Pancreas (tissue), 10 donors: Measurements from ENCODE around the gene DIABLO. TPM values are rescaled to one million over a fixed set of nuclear protein-coding genes. Genes with fewer than 3 reads are reported as not detected.

Experiments used
- ATAC-seq, 4 donors: fragments of 200-7000 bp; cut with Tn5 transposase; one replicate each; pipeline versions ENCODE4 v1.8.0 to v1.9.1; 2020; ENCODE audit warnings: mild to moderate bottlenecking in 4 of 4, moderate library complexity in 4 of 4
- DNase-seq, 6 donors: peaks; one replicate each; pipeline ENCODE4 v3.0.0-alpha.2; 2020
- FAIRE-seq: peaks from 2 replicates; lab custom pipeline; 2012; peaks lifted over from hg19 to GRCh38; lab: Jason Lieb, UNC
- H3K27ac ChIP-seq, 4 donors: fragments of 200-600 bp; sonication (generic); 1 replicate in 3 of 4; 2 replicates in 1 of 4; pipeline versions ENCODE4 v1.5.0 to v1.8.0; 2020
- H3K27me3 ChIP-seq, 4 donors: fragments of 200-600 bp; one replicate each; pipeline ENCODE4 v1.8.0; 2021
- H3K36me3 ChIP-seq, 3 donors: fragments of 200-600 bp; sonication (generic) in 1 of 3; one replicate each; pipeline versions ENCODE4 v1.5.0 to v1.8.0; 2020 to 2021
- H3K4me1 ChIP-seq, 3 donors: fragments of 200-600 bp; one replicate each; pipeline ENCODE4 v1.8.0; 2021
- H3K4me3 ChIP-seq, 4 donors: fragments of 200-600 bp; sonication (generic) in 2 of 4; one replicate each; pipeline versions ENCODE4 v1.5.0 to v1.8.0; 2020 to 2021
- H3K9me3 ChIP-seq, 4 donors: fragments of 200-600 bp; one replicate each; pipeline ENCODE4 v1.8.0; 2021
- WGBS, 2 donors: extraction: QIAGEN DNeasy Blood & Tissue Kit; methylation state at CpG; one replicate each; pipeline ENCODE4 v1.1.7; 2013; 5-methylcytosine and 5-hydroxymethylcytosine counted together
- intact Hi-C, 3 donors: fragments of 100-400 bp; cut with DNase I; formaldehyde crosslinking; loops; one replicate each; pipeline versions ENCODE4 v1.11.1 to v1.14.2; 2022
- polyA plus RNA-seq, 2 donors: library from polyadenylated mRNA; stranded (reverse); fragments of 200-250 nt; gene quantifications; one replicate each; pipeline ENCODE4 v1.2.3, GENCODE V29; 2013
- total RNA-seq, 6 donors: library from RNA; stranded (reverse); fragmentation: NEBNext Ultra II Directional in 4 of 6; extraction: Animal tissue kit (Norgen Biotek cat#: 25700) in 4 of 6; gene quantifications; one replicate each; pipeline versions ENCODE4 v1.2.1 to v1.2.4, GENCODE V29; 2021 to 2023
- TF ChIP-seq, protein P1 (sequence below), 4 donors: fragments of 200-600 bp; sonication (generic) in 3 of 4; IDR thresholded peaks; one replicate each; pipeline versions ENCODE4 v1.5.0 to v1.8.0; 2021; ENCODE audit warnings: antibody characterized with exemption in 4 of 4
- donor health status: healthy with polysubstance abuse.
- donor health status: DM: no; HTN: no; CAD: no; lungs with moderate emphysema.
- donor health status: DM: no; HTN: no; CAD: no.
- donor health status: control.
- donor health status: control.
- donor health status: Bipolar disorder and iron deficiency.
- donor health status: DM: yes; HTN: yes; CAD: no.
- donor health status: DM: no; HTN: no; CAD: no.
- donor health status: DM: no; HTN: no; CAD: no.
- donor health status: DM: yes; HTN: yes; CAD: no.

The DIABLO gene
- total and polyA plus RNA-seq, 8 donors = 13.2 to 42.1 (median 18.3) TPM

DNA sequence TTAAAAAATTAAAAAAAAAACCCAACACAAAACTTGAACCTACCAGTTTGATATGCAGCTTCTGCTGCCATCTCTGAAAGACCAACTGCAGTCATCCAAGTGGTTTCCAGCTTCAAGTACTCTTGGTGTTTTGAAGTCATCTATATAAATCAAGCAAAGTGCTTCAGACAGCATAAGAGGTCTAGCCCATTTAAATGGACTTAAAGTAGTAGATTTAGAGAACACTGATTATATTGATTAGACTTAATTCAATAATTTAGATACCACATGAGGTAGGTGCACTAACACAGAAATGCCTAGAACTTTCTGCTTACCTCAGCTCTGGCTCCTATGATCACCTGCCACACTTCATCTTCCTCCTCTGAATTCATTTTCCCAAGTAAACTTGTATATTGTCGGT lies 9.4 kb downstream of the DIABLO start:
- ATAC-seq (no peak), DNase-seq (no peak), FAIRE-seq (no peak)
- 92 to 97% methylated on average over 1 of the region's 1 CpG for WGBS, 2 donors
- no peaks in the 10 kb centered on the region for H3K27me3 ChIP-seq
- no peak overlapping the region for H3K27ac ChIP-seq
- peaks cover 11 to 67% (median 19%) of the 10 kb centered on the region in 3 donors for H3K36me3 ChIP-seq
- H3K4me3 ChIP-seq = no peak overlapping the region
- no peaks in the 10 kb centered on the region for H3K4me1 ChIP-seq
- intact Hi-C loops = no loop called here
- H3K9me3 ChIP-seq = no peaks in the 10 kb centered on the region
- TF ChIP-seq, protein P1, sequence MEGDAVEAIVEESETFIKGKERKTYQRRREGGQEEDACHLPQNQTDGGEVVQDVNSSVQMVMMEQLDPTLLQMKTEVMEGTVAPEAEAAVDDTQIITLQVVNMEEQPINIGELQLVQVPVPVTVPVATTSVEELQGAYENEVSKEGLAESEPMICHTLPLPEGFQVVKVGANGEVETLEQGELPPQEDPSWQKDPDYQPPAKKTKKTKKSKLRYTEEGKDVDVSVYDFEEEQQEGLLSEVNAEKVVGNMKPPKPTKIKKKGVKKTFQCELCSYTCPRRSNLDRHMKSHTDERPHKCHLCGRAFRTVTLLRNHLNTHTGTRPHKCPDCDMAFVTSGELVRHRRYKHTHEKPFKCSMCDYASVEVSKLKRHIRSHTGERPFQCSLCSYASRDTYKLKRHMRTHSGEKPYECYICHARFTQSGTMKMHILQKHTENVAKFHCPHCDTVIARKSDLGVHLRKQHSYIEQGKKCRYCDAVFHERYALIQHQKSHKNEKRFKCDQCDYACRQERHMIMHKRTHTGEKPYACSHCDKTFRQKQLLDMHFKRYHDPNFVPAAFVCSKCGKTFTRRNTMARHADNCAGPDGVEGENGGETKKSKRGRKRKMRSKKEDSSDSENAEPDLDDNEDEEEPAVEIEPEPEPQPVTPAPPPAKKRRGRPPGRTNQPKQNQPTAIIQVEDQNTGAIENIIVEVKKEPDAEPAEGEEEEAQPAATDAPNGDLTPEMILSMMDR (IDR thresholded peaks at IDR 0.05) = no peak

DNA sequence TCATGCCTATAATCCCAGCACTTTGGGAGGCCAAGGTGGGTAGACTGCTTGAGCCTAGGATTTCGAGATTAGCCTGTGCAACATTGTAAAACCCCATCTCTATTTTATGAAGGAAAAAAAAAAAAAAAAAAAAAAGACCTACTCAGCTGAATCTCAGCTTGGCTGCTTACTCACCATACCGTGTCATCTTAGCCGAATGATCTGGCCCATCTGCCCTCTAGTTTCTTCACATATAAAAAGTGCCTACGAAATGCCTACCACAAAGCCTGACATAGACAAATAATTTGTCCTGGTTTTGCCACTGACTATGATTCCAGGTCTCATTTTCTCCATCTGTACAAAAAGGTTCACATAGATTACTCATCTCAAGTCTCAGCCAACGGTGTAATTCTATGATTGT lies 10.1 kb downstream of the DIABLO start:
- Histone ChIP-seq H3K36me3 (peaks cover 15 to 67% (median 19%) of the 10 kb centered on the region in 3 donors), H3K9me3 (no peaks in the 10 kb centered on the region), H3K27me3 (no peaks in the 10 kb centered on the region), H3K4me1 (no peaks in the 10 kb centered on the region), H3K4me3 (no peak overlapping the region), H3K27ac (no peak overlapping the region)
- intact Hi-C loops = no loop called here
- 83 to 89% methylated on average over 5 of the region's 5 CpGs for WGBS, 2 donors
- FAIRE-seq (no peak), ATAC-seq (no peak), DNase-seq (no peak)
- TF ChIP-seq, protein P1 (IDR thresholded peaks at IDR 0.05) = no peak

DNA sequence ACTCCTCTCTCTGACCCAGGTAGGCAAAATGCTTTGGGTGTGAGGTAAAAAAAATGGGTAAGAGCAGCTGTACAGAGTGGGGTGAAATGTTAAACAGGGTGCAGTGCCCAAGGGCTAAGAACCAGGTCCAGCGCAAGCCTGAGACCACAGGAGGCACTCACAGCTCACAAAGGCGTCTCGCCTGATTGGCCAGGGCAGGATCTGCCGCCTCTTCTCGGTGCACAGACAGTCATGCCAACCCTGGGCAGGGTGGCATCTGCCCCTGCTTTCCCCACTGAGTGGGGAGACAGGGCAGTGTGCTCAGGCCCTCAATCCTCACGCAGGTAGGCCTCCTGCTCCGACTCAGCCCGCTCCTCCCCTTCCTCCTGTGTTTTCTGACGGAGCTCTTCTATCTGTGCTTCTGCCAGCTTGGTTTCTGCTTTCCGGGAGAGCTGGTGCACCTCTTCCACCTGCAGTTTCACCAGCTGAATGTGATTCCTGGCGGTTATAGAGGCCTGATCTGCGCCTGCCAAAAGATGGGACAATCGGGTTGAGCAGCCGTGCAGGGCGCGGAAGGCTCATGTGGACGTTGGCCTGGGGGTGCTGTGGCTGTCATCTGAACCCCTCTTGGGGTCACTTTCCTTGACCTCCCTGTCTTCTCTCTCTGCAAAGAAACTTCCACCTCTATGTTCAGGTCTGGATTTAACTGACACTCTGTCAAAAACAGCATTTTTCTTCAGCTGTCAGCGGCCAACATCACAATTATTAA lies 17.6 kb downstream of the DIABLO start:
- peaks cover 0 to 7% (median 0%) of the 10 kb centered on the region in 3 donors for H3K4me1 ChIP-seq
- no peak overlapping the region for H3K4me3 ChIP-seq
- no peak overlapping the region for H3K27ac ChIP-seq
- FAIRE-seq (no peak), ATAC-seq (no peak), DNase-seq (no peak)
- TF ChIP-seq, protein P1 (IDR thresholded peaks at IDR 0.05) = no peak
- H3K36me3 ChIP-seq = peaks cover 6 to 55% (median 24%) of the 10 kb centered on the region in 3 donors
- no peaks in the 10 kb centered on the region for H3K9me3 ChIP-seq
- intact Hi-C loops = no loop called here
- 92 to 95% methylated on average over 18 of the region's 18 CpGs for WGBS, 2 donors
- H3K27me3 ChIP-seq = no peaks in the 10 kb centered on the region

DNA sequence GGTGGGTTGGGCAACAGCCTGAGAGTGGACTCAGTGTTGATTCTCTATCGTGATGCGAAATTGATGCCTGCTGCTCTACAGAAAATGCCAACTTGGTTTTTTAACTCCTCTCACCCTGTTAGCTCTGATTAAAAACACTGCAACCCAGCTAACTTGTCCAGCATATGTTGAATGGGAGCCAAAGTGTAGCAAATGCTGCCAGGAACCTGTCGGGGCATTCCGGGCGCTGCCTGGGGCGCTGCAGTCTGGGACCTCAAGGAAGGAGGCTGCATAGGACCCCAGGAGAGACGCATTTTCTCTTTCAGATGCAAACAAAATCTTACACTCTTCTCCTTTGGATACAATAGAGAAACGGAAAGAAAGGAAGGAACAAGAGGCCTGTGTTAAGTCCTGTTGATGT lies 18.5 kb downstream of the DIABLO start:
- peaks cover 6 to 46% (median 18%) of the 10 kb centered on the region in 3 donors for H3K36me3 ChIP-seq
- 76 to 79% methylated on average over 8 of the region's 8 CpGs for WGBS, 2 donors
- no peak overlapping the region for H3K4me3 ChIP-seq
- no peak for DNase-seq
- no peak overlapping the region for H3K27ac ChIP-seq
- H3K9me3 ChIP-seq = no peaks in the 10 kb centered on the region
- H3K4me1 ChIP-seq = peaks cover 0 to 7% (median 5%) of the 10 kb centered on the region in 3 donors
- TF ChIP-seq, protein P1 (IDR thresholded peaks at IDR 0.05) = no peak
- intact Hi-C loops = no loop called here
- no peak for FAIRE-seq
- no peaks in the 10 kb centered on the region for H3K27me3 ChIP-seq
- ATAC-seq = no peak

DNA sequence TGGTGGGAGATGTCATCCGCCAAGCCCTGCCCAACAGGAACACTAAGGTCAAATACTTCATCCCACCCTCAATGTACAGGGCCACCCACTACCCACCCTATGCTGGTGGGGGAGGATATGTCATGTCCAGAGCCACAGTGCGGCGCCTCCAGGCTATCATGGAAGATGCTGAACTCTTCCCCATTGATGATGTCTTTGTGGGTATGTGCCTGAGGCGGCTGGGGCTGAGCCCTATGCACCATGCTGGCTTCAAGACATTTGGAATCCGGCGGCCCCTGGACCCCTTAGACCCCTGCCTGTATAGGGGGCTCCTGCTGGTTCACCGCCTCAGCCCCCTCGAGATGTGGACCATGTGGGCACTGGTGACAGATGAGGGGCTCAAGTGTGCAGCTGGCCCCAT lies 18.9 kb downstream of the DIABLO start:
- H3K27ac ChIP-seq = no peak overlapping the region
- TF ChIP-seq, protein P1 (IDR thresholded peaks at IDR 0.05) = no peak
- WGBS, 2 donors = 84 to 86% methylated on average over 8 of the region's 8 CpGs

More for the DNA sequence above, 18.9 kb downstream of the DIABLO start:
- FAIRE-seq (no peak), DNase-seq (peak in 1 of 6 donors; percentile 68), ATAC-seq (no peak)
- intact Hi-C loops = no loop called here
- peaks cover 6 to 42% (median 18%) of the 10 kb centered on the region in 3 donors for H3K36me3 ChIP-seq
- no peaks in the 10 kb centered on the region for H3K27me3 ChIP-seq
- H3K4me1 ChIP-seq = peaks cover 0 to 7% (median 5%) of the 10 kb centered on the region in 3 donors
- H3K4me3 ChIP-seq = no peak overlapping the region
- no peaks in the 10 kb centered on the region for H3K9me3 ChIP-seq
